Aorta (tissue), 5 donors: ENCODE results near the gene HIVEP3. TPM values are rescaled to one million over a fixed set of nuclear protein-coding genes. Genes with fewer than 3 reads are reported as not detected.

Source experiments
- ATAC-seq: fragments of 200-7000 bp; cut with Tn5 transposase; one replicate; pipeline ENCODE4 v1.9.1; 2022; ENCODE audit warnings: moderate library complexity; ENCODE audit not compliant: low FRiP score
- DNase-seq, 2 donors: peaks; one replicate each; pipeline ENCODE4 v3.0.0-alpha.2; 2020
- H3K27ac ChIP-seq, 2 donors: one replicate each; pipeline ENCODE4 v1.5.1; 2013; ENCODE audit warnings: low read length in 2 of 2, mild to moderate bottlenecking in 2 of 2, moderate library complexity in 2 of 2, control low read depth in 1 of 2, inconsistent platforms in 1 of 2, low read depth in 1 of 2
- H3K27me3 ChIP-seq, 2 donors: one replicate each; pipeline ENCODE4 v1.6.1; 2013; ENCODE audit warnings: control low read depth in 1 of 2, low read length in 1 of 2, mild to moderate bottlenecking in 1 of 2, moderate library complexity in 1 of 2; ENCODE audit not compliant: insufficient read depth in 2 of 2, control insufficient read depth in 1 of 2
- H3K36me3 ChIP-seq, 2 donors: one replicate each; pipeline ENCODE4 v1.6.1; 2013; ENCODE audit warnings: control low read depth in 1 of 2, low read length in 1 of 2, mild to moderate bottlenecking in 1 of 2; ENCODE audit not compliant: insufficient read depth in 2 of 2, control insufficient read depth in 1 of 2
- H3K4me1 ChIP-seq, 2 donors: one replicate each; pipeline ENCODE4 v1.6.1; 2013; ENCODE audit warnings: low read length in 2 of 2, control low read depth in 1 of 2, mild to moderate bottlenecking in 1 of 2, moderate library complexity in 1 of 2; ENCODE audit not compliant: insufficient read depth in 2 of 2, control insufficient read depth in 1 of 2
- H3K4me3 ChIP-seq, 2 donors: one replicate each; pipeline ENCODE4 v1.5.1; 2013; ENCODE audit warnings: low read length in 2 of 2, control low read depth in 1 of 2, mild to moderate bottlenecking in 1 of 2
- H3K9me3 ChIP-seq: one replicate; pipeline ENCODE4 v1.6.1; 2013; ENCODE audit warnings: mild to moderate bottlenecking, low read length; ENCODE audit not compliant: control insufficient read depth
- WGBS, 2 donors: extraction: QIAGEN DNeasy Blood & Tissue Kit; methylation state at CpG; one replicate each; pipeline ENCODE4 v1.1.7; 2013; 5-methylcytosine and 5-hydroxymethylcytosine counted together
- intact Hi-C, 2 donors: fragments of 100-400 bp; cut with DNase I; formaldehyde crosslinking; loops; one replicate each; pipeline versions ENCODE4 v1.14.2 to v1.15.0; 2022
- polyA plus RNA-seq, 2 donors: library from polyadenylated mRNA; stranded (reverse); fragments of 200-250 nt; gene quantifications; one replicate each; pipeline ENCODE4 v1.2.3, GENCODE V29; 2013
- total RNA-seq, 2 donors: library from RNA; stranded (reverse); fragmentation: NEBNext Ultra II Directional; extraction: Animal tissue kit (Norgen Biotek cat#: 25700); gene quantifications; one replicate each; pipeline ENCODE4 v1.2.1, GENCODE V29; 2021
- donor health status: healthy with polysubstance abuse.
- donor health status: Bipolar disorder and iron deficiency.
- donor health status: DM: no; HTN: no; CAD: no.
- donor health status: DM: no; HTN: no; CAD: no.
- donor health status: DM: yes; HTN: yes; CAD: no.

The HIVEP3 gene
- total and polyA plus RNA-seq, 4 donors: 1.6 to 6.3 (median 4.0) TPM

- ATAC-seq: no peak
- H3K4me1 ChIP-seq: peaks cover 0 to 5% of the 10 kb centered on the region in 2 donors
- H3K4me3 ChIP-seq: no peak overlapping the region
- H3K36me3 ChIP-seq: no peaks in the 10 kb centered on the region
- peak overlapping the region in 1 of 2 donors; percentile 29 for H3K27ac ChIP-seq
- H3K27me3 ChIP-seq: no peaks in the 10 kb centered on the region
- 18 to 19% methylated on average over 2 of the region's 2 CpGs for WGBS, 2 donors
- DNase-seq: no peak
- intact Hi-C loops: loop anchor here in 1 of 2 donors (5.0 kb wide), 1 partner anchor 67 kb away; no protein-coding TSS in a partner anchor
- H3K9me3 ChIP-seq: no peaks in the 10 kb centered on the region
Observed at GRCh38 chr1:41499591-41499990, 419.1 kb downstream of the HIVEP3 start.

GRCh38 chr1:41498804-41499203 lies 419.9 kb downstream of the HIVEP3 start:
- H3K4me3 ChIP-seq: no peak overlapping the region
- intact Hi-C loops: loop anchor here in 1 of 2 donors (5.0 kb wide), 1 partner anchor 67 kb away; no protein-coding TSS in a partner anchor
- peaks cover 0 to 5% of the 10 kb centered on the region in 2 donors for H3K4me1 ChIP-seq
- H3K9me3 ChIP-seq: no peaks in the 10 kb centered on the region
- peak; percentile 13 for ATAC-seq
- H3K36me3 ChIP-seq: no peaks in the 10 kb centered on the region
- WGBS, 2 donors: 3 to 7% methylated on average over 11 to 12 of the region's 12 CpGs
- H3K27me3 ChIP-seq: no peaks in the 10 kb centered on the region
- peak; percentile 76 to 90 for DNase-seq
- peak overlapping the region in 1 of 2 donors; percentile 75 for H3K27ac ChIP-seq

GRCh38 chr1:41498391-41498790 lies 420.3 kb downstream of the HIVEP3 start:
- Histone ChIP-seq H3K27ac (peak overlapping the region in 1 of 2 donors; percentile 75), H3K36me3 (no peaks in the 10 kb centered on the region), H3K27me3 (no peaks in the 10 kb centered on the region), H3K9me3 (no peaks in the 10 kb centered on the region), H3K4me1 (peaks cover 0 to 5% of the 10 kb centered on the region in 2 donors), H3K4me3 (no peak overlapping the region)
- intact Hi-C loops: loop anchor here in 1 of 2 donors (5.0 kb wide), 1 partner anchor 66 kb away; no protein-coding TSS in a partner anchor
- WGBS, 2 donors: 75 to 76% methylated on average over 5 of the region's 5 CpGs
- no peak for ATAC-seq
- DNase-seq: no peak

- Histone ChIP-seq H3K27ac (peak overlapping the region in 1 of 2 donors; percentile 75), H3K36me3 (no peaks in the 10 kb centered on the region), H3K9me3 (no peaks in the 10 kb centered on the region), H3K4me1 (peaks cover 0 to 5% of the 10 kb centered on the region in 2 donors), H3K4me3 (no peak overlapping the region), H3K27me3 (no peaks in the 10 kb centered on the region)
- DNase-seq (no peak), ATAC-seq (no peak)
- intact Hi-C loops: loop anchor here in 1 of 2 donors (5.0 kb wide), 1 partner anchor 65 kb away; no protein-coding TSS in a partner anchor
- WGBS, 2 donors: 71 to 79% methylated on average over 7 of the region's 7 CpGs
Observed at GRCh38 chr1:41497461-41498030, 421.2 kb downstream of the HIVEP3 start.

- DNase-seq: no peak
- Histone ChIP-seq H3K4me1 (peaks cover 0 to 5% of the 10 kb centered on the region in 2 donors), H3K9me3 (no peaks in the 10 kb centered on the region), H3K4me3 (no peak overlapping the region), H3K27ac (peak overlapping the region; percentile 65 to 71), H3K27me3 (no peaks in the 10 kb centered on the region), H3K36me3 (no peaks in the 10 kb centered on the region)
- no peak for ATAC-seq
- intact Hi-C loops: loop anchor here in 1 of 2 donors (5.0 kb wide), 1 partner anchor 65 kb away; no protein-coding TSS in a partner anchor
- 55 to 67% methylated on average over 13 of the region's 13 CpGs for WGBS, 2 donors
Observed at GRCh38 chr1:41497056-41497440, 421.7 kb downstream of the HIVEP3 start.

GRCh38 chr1:41496080-41497055 lies 422.4 kb downstream of the HIVEP3 start:
- H3K9me3 ChIP-seq: no peaks in the 10 kb centered on the region
- intact Hi-C loops: loop anchor here in 1 of 2 donors (5.0 kb wide), 1 partner anchor 64 kb away; no protein-coding TSS in a partner anchor
- H3K4me1 ChIP-seq: peaks cover 0 to 5% of the 10 kb centered on the region in 2 donors
- H3K27ac ChIP-seq: peak overlapping the region; percentile 71
- no peaks in the 10 kb centered on the region for H3K36me3 ChIP-seq
- DNase-seq (peak; percentile 92 to 97), ATAC-seq (peak; percentile 83)
- H3K4me3 ChIP-seq: no peak overlapping the region
- H3K27me3 ChIP-seq: no peaks in the 10 kb centered on the region
- WGBS, 2 donors: 4% methylated on average over 58 to 74 of the region's 74 CpGs

GRCh38 chr1:41495210-41495948 lies 423.3 kb downstream of the HIVEP3 start:
- intact Hi-C loops: loop anchor here in 1 of 2 donors (5.0 kb wide), 1 partner anchor 63 kb away; no protein-coding TSS in a partner anchor
- Histone ChIP-seq H3K4me3 (no peak overlapping the region), H3K36me3 (no peaks in the 10 kb centered on the region), H3K27me3 (no peaks in the 10 kb centered on the region), H3K27ac (peak overlapping the region in 1 of 2 donors; percentile 71), H3K4me1 (peaks cover 0 to 5% of the 10 kb centered on the region in 2 donors), H3K9me3 (no peaks in the 10 kb centered on the region)
- peak in 1 of 2 donors; percentile 46 for DNase-seq
- no peak for ATAC-seq
- 83 to 85% methylated on average over 19 of the region's 19 CpGs for WGBS, 2 donors
